ENCODE data around the gene PRKCB. TPM values are rescaled to one million over a fixed set of nuclear protein-coding genes. Genes with fewer than 3 reads are reported as not detected.

The PRKCB gene
- polyA plus RNA-seq, 1 donor from 2014 or later, result 27.6 TPM

DNA sequence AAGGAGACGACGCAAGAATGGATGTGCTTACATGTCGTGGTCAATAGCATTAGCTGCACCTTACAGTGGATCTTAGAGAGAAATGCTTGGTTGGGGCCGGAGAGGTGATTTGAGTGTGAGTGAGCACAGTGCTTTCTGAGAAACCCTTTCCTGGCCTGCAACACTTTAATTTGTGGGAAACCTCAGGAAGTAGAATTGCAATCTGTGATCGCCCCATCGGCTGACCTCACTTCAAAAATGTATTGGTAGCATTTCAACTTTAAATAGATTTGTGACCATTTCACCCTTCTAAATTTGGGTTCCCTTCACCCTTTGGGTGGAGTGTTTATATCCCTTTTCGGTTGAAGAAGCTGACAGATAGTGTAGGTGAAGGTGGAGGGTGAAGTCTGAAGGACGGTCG lies 13.2 kb downstream of the PRKCB start:
- TF ChIP-seq TAF1 (IDR thresholded peaks at IDR 0.05; ENCODE audit: low read depth) (no peak), MXI1 (conservative IDR thresholded peaks at IDR 0.05; ENCODE audit: poor library complexity, severe bottlenecking) (no peak), SMC3 (conservative IDR thresholded peaks at IDR 0.05; ENCODE audit: poor library complexity) (no peak), RAD21 (conservative IDR thresholded peaks at IDR 0.05) (no peak), POLR2AphosphoS5 (IDR thresholded peaks at IDR 0.05) (no peak), CTCF (IDR thresholded peaks at IDR 0.05; ENCODE audit: poor library complexity, severe bottlenecking) (no peak), EP300 (conservative IDR thresholded peaks at IDR 0.05; ENCODE audit: poor library complexity, severe bottlenecking) (no peak), EZH2 (IDR thresholded peaks at IDR 0.05; ENCODE audit: borderline replicate concordance, insufficient read depth, low read length, poor library complexity, severe bottlenecking) (no peak)
- TF ChIP-seq, protein P1, sequence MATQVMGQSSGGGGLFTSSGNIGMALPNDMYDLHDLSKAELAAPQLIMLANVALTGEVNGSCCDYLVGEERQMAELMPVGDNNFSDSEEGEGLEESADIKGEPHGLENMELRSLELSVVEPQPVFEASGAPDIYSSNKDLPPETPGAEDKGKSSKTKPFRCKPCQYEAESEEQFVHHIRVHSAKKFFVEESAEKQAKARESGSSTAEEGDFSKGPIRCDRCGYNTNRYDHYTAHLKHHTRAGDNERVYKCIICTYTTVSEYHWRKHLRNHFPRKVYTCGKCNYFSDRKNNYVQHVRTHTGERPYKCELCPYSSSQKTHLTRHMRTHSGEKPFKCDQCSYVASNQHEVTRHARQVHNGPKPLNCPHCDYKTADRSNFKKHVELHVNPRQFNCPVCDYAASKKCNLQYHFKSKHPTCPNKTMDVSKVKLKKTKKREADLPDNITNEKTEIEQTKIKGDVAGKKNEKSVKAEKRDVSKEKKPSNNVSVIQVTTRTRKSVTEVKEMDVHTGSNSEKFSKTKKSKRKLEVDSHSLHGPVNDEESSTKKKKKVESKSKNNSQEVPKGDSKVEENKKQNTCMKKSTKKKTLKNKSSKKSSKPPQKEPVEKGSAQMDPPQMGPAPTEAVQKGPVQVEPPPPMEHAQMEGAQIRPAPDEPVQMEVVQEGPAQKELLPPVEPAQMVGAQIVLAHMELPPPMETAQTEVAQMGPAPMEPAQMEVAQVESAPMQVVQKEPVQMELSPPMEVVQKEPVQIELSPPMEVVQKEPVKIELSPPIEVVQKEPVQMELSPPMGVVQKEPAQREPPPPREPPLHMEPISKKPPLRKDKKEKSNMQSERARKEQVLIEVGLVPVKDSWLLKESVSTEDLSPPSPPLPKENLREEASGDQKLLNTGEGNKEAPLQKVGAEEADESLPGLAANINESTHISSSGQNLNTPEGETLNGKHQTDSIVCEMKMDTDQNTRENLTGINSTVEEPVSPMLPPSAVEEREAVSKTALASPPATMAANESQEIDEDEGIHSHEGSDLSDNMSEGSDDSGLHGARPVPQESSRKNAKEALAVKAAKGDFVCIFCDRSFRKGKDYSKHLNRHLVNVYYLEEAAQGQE (IDR thresholded peaks at IDR 0.05; ENCODE audit: borderline replicate concordance), result no peak
- Histone ChIP-seq H3K36me3 (ENCODE audit: insufficient read depth, low read length) (no peaks in the 10 kb centered on the region), H3K9me3 (ENCODE audit: low read length) (no peaks in the 10 kb centered on the region), H3K9ac (ENCODE audit: low read length) (no peak overlapping the region), H3K9me2 (ENCODE audit: insufficient read depth, low read length) (no peaks in the 10 kb centered on the region), H3K27me3 (ENCODE audit: insufficient read depth, low read depth, low read length) (no peaks in the 10 kb centered on the region), H3K79me2 (replicated peaks; ENCODE audit: insufficient read depth, low read length) (no peaks in the 10 kb centered on the region), H3K4me2 (ENCODE audit: low read length) (no peak overlapping the region), H3K4me3 (ENCODE audit: low read length) (no peak overlapping the region), H4K20me1 (ENCODE audit: insufficient read depth) (no peaks in the 10 kb centered on the region), H3F3A (ENCODE audit: insufficient read depth, low read length, poor library complexity, severe bottlenecking) (no peaks in the 10 kb centered on the region), H2AFZ (ENCODE audit: low read depth, low read length) (no peak overlapping the region), H3K27ac (ENCODE audit: low read length) (no peak overlapping the region)

GRCh38 chr16:23852794-23853562 lies 17.2 kb downstream of the PRKCB start:
- no peak for TF ChIP-seq POLR2AphosphoS5 (IDR thresholded peaks at IDR 0.05)
- Histone ChIP-seq H3K36me3 (ENCODE audit: insufficient read depth, low read length) (no peaks in the 10 kb centered on the region), H3F3A (ENCODE audit: insufficient read depth, low read length, poor library complexity, severe bottlenecking) (no peaks in the 10 kb centered on the region), H3K9ac (ENCODE audit: low read length) (no peak overlapping the region), H4K20me1 (ENCODE audit: insufficient read depth) (no peaks in the 10 kb centered on the region), H3K4me2 (ENCODE audit: low read length) (no peak overlapping the region), H3K9me3 (ENCODE audit: low read length) (no peaks in the 10 kb centered on the region), H3K27ac (ENCODE audit: low read length) (no peak overlapping the region), H3K4me3 (ENCODE audit: low read length) (no peak overlapping the region), H3K79me2 (replicated peaks; ENCODE audit: insufficient read depth, low read length) (no peaks in the 10 kb centered on the region), H2AFZ (ENCODE audit: low read depth, low read length) (no peak overlapping the region), H3K9me2 (ENCODE audit: insufficient read depth, low read length) (no peaks in the 10 kb centered on the region), H3K27me3 (ENCODE audit: insufficient read depth, low read depth, low read length) (no peaks in the 10 kb centered on the region)

Data from neural cell (in vitro differentiated cells).